ENCODE results near the gene COLEC11. TPM values are rescaled to one million over a fixed set of nuclear protein-coding genes. Genes with fewer than 3 reads are reported as not detected.
"Not testable (repeated sequence)": the region's sequence is repeated elsewhere in the genome, so short reads cannot be mapped to it uniquely, and the experiment has no call there.

The COLEC11 gene
- total and polyA plus RNA-seq, 10 of the 15 experiments (the other 5 are each of a cell fraction or from before 2014, with no cell fraction given), result 0.08 to 0.74 (median 0.14) TPM; not detected in 4

GRCh38 chr2:3635975-3636327 lies 41.0 kb downstream of the COLEC11 start:
- H3K4me3 ChIP-seq; H3K9ac ChIP-seq (ENCODE audit: control insufficient read depth, insufficient read depth, low read length); FAIRE-seq; POLR2A ChIA-PET; H4K20me1 ChIP-seq (ENCODE audit: control insufficient read depth, insufficient read depth); H3K27me3 ChIP-seq (replicated peaks in 1 of 2; ENCODE audit: control insufficient read depth in 2 of 2, insufficient read depth in 2 of 2, low read length in 1 of 2); H3K79me2 ChIP-seq (ENCODE audit: control insufficient read depth, insufficient read depth, low read length); H3K27ac ChIP-seq (ENCODE audit: control insufficient read depth, insufficient read depth); H3K9me3 ChIP-seq (replicated peaks; ENCODE audit: control insufficient read depth, insufficient read depth, low read length); RAD21 ChIA-PET (ENCODE audit: unreplicated experiment); BruUV-seq (replicated peaks); H3K4me1 ChIP-seq (ENCODE audit: control insufficient read depth, insufficient read depth, low read length); in situ Hi-C loops (cut with MboI); intact Hi-C loops (cut with micrococcal nuclease; ENCODE audit: unreplicated experiment); DNase-seq (ENCODE audit: low read depth, low spot score); H3K4me2 ChIP-seq (ENCODE audit: control insufficient read depth, insufficient read depth); H2AFZ ChIP-seq (ENCODE audit: control insufficient read depth, low read depth, low read length); CTCF ChIA-PET; H3K36me3 ChIP-seq (ENCODE audit: control insufficient read depth in 2 of 2, insufficient read depth in 2 of 2, low read length in 1 of 2); ATAC-seq: not testable (repeated sequence)
- 77% methylated on average over 16 of the region's 16 CpGs for WGBS (ENCODE audit: insufficient coverage, insufficient replicate concordance, low lambda C conversion rate, missing lambda C conversion rate)
- SMC1A ChIA-PET (ENCODE audit: uncharacterized antibody, unreplicated experiment), result interaction anchor here (1.0 kb wide), 1 partner anchor 15 kb away, joined by 3 read pairs; no protein-coding TSS in a partner anchor

- DNase-seq (ENCODE audit: low read depth, low spot score), result no peak
- TF ChIP-seq SREBF2 (IDR thresholded peaks at IDR 0.05; ENCODE audit: low read length), result no peak
- no peak for TF ChIP-seq STAT1 (conservative IDR thresholded peaks at IDR 0.05)
- ChIA-PET RAD21 (ENCODE audit: unreplicated experiment) (no interaction called here), POLR2A (no interaction called here), CTCF (no interaction called here), SMC1A (ENCODE audit: uncharacterized antibody, unreplicated experiment) (interaction anchor here (0.7 to 1.0 kb wide), 2 partner anchors 16 to 326 kb away, joined by 3 read pairs; no protein-coding TSS in a partner anchor)
- no peaks in the 10 kb centered on the region for H3K27me3 ChIP-seq (replicated peaks in 1 of 2; ENCODE audit: control insufficient read depth in 2 of 2, insufficient read depth in 2 of 2, low read length in 1 of 2)
- in situ Hi-C loops (cut with MboI) (no loop called here), intact Hi-C loops (cut with micrococcal nuclease; ENCODE audit: unreplicated experiment) (no loop called here)
- H3K9me3 ChIP-seq (replicated peaks; ENCODE audit: control insufficient read depth, insufficient read depth, low read length), result no peaks in the 10 kb centered on the region
- H3K27ac ChIP-seq (ENCODE audit: control insufficient read depth, insufficient read depth), result no peak overlapping the region
- H2AFZ ChIP-seq (ENCODE audit: control insufficient read depth, low read depth, low read length), result no peak overlapping the region
- H3K79me2 ChIP-seq (ENCODE audit: control insufficient read depth, insufficient read depth, low read length), result no peaks in the 10 kb centered on the region
- H3K4me1 ChIP-seq (ENCODE audit: control insufficient read depth, insufficient read depth, low read length), result no peaks in the 10 kb centered on the region
- BruUV-seq (replicated peaks), result no TSS peak
- no peaks in the 10 kb centered on the region for H3K36me3 ChIP-seq (ENCODE audit: control insufficient read depth in 2 of 2, insufficient read depth in 2 of 2, low read length in 1 of 2)
- H3K9ac ChIP-seq (ENCODE audit: control insufficient read depth, insufficient read depth, low read length), result no peak overlapping the region
- no peak overlapping the region for H3K4me3 ChIP-seq
- no peaks in the 10 kb centered on the region for H4K20me1 ChIP-seq (ENCODE audit: control insufficient read depth, insufficient read depth)
- 54% methylated on average over 13 of the region's 13 CpGs for WGBS (ENCODE audit: insufficient coverage, insufficient replicate concordance, low lambda C conversion rate, missing lambda C conversion rate)
- FAIRE-seq, result no peak
- no peak overlapping the region for H3K4me2 ChIP-seq (ENCODE audit: control insufficient read depth, insufficient read depth)
- ATAC-seq, result no peak
Observed at GRCh38 chr2:3636586-3637310, 41.8 kb downstream of the COLEC11 start.

Data from GM12878 (cell line).